Mesenchymal stem cell (in vitro differentiated cells and primary cell): Measurements from ENCODE around the gene ME3.
A peak's percentile ranks its signal among the peaks of the same experiment; 100 is the strongest.

Experiments used
- DNase-seq: peaks from one replicate; pipeline ENCODE4 v3.0.0-alpha.2; 2013
- H2AFZ ChIP-seq: one replicate; pipeline ENCODE4 v1.6.1; 2013; ENCODE audit warnings: low read depth, mild to moderate bottlenecking, control low read depth, inconsistent platforms, low read length, moderate library complexity
- H2AK5ac ChIP-seq: 2 replicates; pipeline ENCODE4 v1.6.1; 2013; ENCODE audit warnings: low read length, moderate library complexity, mild to moderate bottlenecking, inconsistent platforms; ENCODE audit not compliant: severe bottlenecking
- H2BK120ac ChIP-seq: one replicate; pipeline ENCODE4 v1.6.1; 2013; ENCODE audit warnings: low read depth, mild to moderate bottlenecking, inconsistent platforms, low read length, moderate library complexity
- H2BK12ac ChIP-seq, 2 experiments: one replicate each; pipeline ENCODE4 v1.6.1; 2013; ENCODE audit warnings: inconsistent platforms in 2 of 2, low read length in 2 of 2, mild to moderate bottlenecking in 2 of 2, moderate library complexity in 2 of 2, control low read depth in 1 of 2
- H2BK15ac ChIP-seq: one replicate; pipeline ENCODE4 v1.6.1; 2013; ENCODE audit warnings: mild to moderate bottlenecking, low read depth, inconsistent platforms; ENCODE audit not compliant: poor library complexity, severe bottlenecking
- H2BK5ac ChIP-seq: 2 replicates; pipeline ENCODE4 v1.6.1; 2013; ENCODE audit warnings: low read depth, mild to moderate bottlenecking, low read length, control low read depth, inconsistent platforms; ENCODE audit not compliant: poor library complexity, severe bottlenecking
- H3K14ac ChIP-seq, 2 experiments: one replicate each; pipeline ENCODE4 v1.6.1; 2013; ENCODE audit warnings: inconsistent platforms in 2 of 2, low read length in 2 of 2, control low read depth in 1 of 2, mild to moderate bottlenecking in 1 of 2, moderate library complexity in 1 of 2
- H3K18ac ChIP-seq, 2 experiments: one replicate each; pipeline ENCODE4 v1.6.1; 2013; ENCODE audit warnings: inconsistent platforms in 2 of 2, low read length in 2 of 2, control low read depth in 1 of 2, low read depth in 1 of 2, mild to moderate bottlenecking in 1 of 2
- H3K23ac ChIP-seq, 2 experiments: one replicate each; pipeline ENCODE4 v1.6.1; 2013; ENCODE audit warnings: inconsistent platforms in 2 of 2, low read length in 2 of 2, mild to moderate bottlenecking in 2 of 2, moderate library complexity in 2 of 2, control low read depth in 1 of 2
- H3K27ac ChIP-seq: 2 replicates; pipeline ENCODE4 v1.5.1; 2013; ENCODE audit warnings: mild to moderate bottlenecking, moderate library complexity, low read length, control low read depth, inconsistent platforms; ENCODE audit not compliant: poor library complexity, severe bottlenecking
- H3K27me3 ChIP-seq, 2 experiments: 2 replicates each; pipeline versions ENCODE4 v1.6.1 to v1.7.0; 2013; ENCODE audit warnings: low read length in 2 of 2, mild to moderate bottlenecking in 2 of 2, moderate library complexity in 2 of 2, control low read depth in 1 of 2, inconsistent platforms in 1 of 2; ENCODE audit not compliant: control insufficient read depth in 1 of 2, insufficient read depth in 1 of 2
- H3K36me3 ChIP-seq, 2 experiments: 2 replicates each; pipeline versions ENCODE4 v1.6.1 to v1.7.0; 2013; ENCODE audit warnings: low read length in 2 of 2, control low read depth in 1 of 2, inconsistent platforms in 1 of 2, low read depth in 1 of 2, mild to moderate bottlenecking in 1 of 2; ENCODE audit not compliant: insufficient read depth in 2 of 2, control insufficient read depth in 1 of 2
- H3K4ac ChIP-seq, 2 experiments: one replicate each; pipeline ENCODE4 v1.6.1; 2013; ENCODE audit warnings: inconsistent platforms in 2 of 2, low read length in 2 of 2, mild to moderate bottlenecking in 2 of 2, moderate library complexity in 2 of 2, control low read depth in 1 of 2, low read depth in 1 of 2
- H3K4me1 ChIP-seq: 2 replicates; pipeline ENCODE4 v1.6.1; 2013; ENCODE audit warnings: low read depth, low read length, control low read depth; ENCODE audit not compliant: control insufficient read depth, insufficient read depth
- H3K4me2 ChIP-seq: 2 replicates; pipeline ENCODE4 v1.6.1; 2013; ENCODE audit warnings: low read length, mild to moderate bottlenecking, inconsistent platforms; ENCODE audit not compliant: poor library complexity, severe bottlenecking
- H3K4me3 ChIP-seq, 2 experiments: 2 replicates each; pipeline versions ENCODE4 v1.5.1 to v1.7.0; 2013; ENCODE audit warnings: low read length in 2 of 2, mild to moderate bottlenecking in 2 of 2, control low read depth in 1 of 2, low read depth in 1 of 2; ENCODE audit not compliant: insufficient read depth in 1 of 2
- H3K79me1 ChIP-seq: replicated peaks from 2 replicates; pipeline ENCODE4 v1.6.1; 2013; ENCODE audit warnings: mild to moderate bottlenecking, control low read depth, low read length, inconsistent platforms; ENCODE audit not compliant: poor library complexity, severe bottlenecking
- H3K9ac ChIP-seq: 2 replicates; pipeline ENCODE4 v1.7.0; 2013; ENCODE audit warnings: mild to moderate bottlenecking, low read length, moderate library complexity
- H3K9me3 ChIP-seq: 2 replicates; pipeline ENCODE4 v1.7.0; 2013; ENCODE audit warnings: mild to moderate bottlenecking, low read length; ENCODE audit not compliant: control insufficient read depth
- H4K8ac ChIP-seq: one replicate; pipeline ENCODE4 v1.6.1; 2013; ENCODE audit warnings: inconsistent platforms, mild to moderate bottlenecking, low read length, moderate library complexity
- H4K91ac ChIP-seq: one replicate; pipeline ENCODE4 v1.6.1; 2013; ENCODE audit warnings: mild to moderate bottlenecking, low read length, inconsistent platforms
- WGBS: methylation state at CpG from one replicate; pipeline ENCODE4 v1.1.7; 2013; ENCODE audit warnings: mixed read lengths; 5-methylcytosine and 5-hydroxymethylcytosine counted together

The ME3 gene

DNA sequence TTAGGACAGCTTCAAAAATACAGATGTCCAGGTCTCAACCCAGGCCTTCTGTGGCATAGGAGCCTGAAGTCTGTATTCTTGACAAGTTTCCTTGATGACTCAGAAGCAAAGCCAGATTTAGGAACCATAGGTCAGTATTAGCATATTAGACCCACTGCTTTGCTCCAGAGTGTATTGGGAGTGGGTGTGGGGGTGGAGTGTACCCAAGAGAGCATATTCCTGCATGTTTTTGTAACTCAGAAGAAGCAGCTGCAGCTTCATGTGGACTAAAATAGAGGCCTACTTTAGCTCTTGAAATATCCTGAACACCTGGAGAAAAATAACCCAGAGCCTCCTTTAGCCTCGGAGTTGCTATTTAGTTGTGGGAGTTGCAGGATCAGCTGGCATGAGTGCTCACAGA is 191.0 kb downstream of the ME3 start:
- H2BK15ac ChIP-seq = no peak overlapping the region
- H3K4ac ChIP-seq = peak overlapping the region; percentile 9 to 46
- no peak overlapping the region for H3K23ac ChIP-seq
- H3K4me2 ChIP-seq = no peak overlapping the region
- peak overlapping the region; percentile 80 for H4K91ac ChIP-seq
- peak overlapping the region; percentile 68 to 83 for H2BK12ac ChIP-seq
- no peak overlapping the region for H3K27ac ChIP-seq
- H3K27me3 ChIP-seq = no peaks in the 10 kb centered on the region
- WGBS = 53% methylated on average over 1 of the region's 1 CpG
- no peak overlapping the region for H4K8ac ChIP-seq
- H3K4me1 ChIP-seq = peaks cover 13% of the 10 kb centered on the region
- DNase-seq = no peak
- H3K9ac ChIP-seq = no peak overlapping the region
- no peak overlapping the region for H2BK5ac ChIP-seq
- H3K14ac ChIP-seq = peak overlapping the region in 1 of 2 experiments; percentile 26
- no peaks in the 10 kb centered on the region for H3K79me1 ChIP-seq
- no peak overlapping the region for H2AFZ ChIP-seq
- H3K9me3 ChIP-seq = no peaks in the 10 kb centered on the region
- peak overlapping the region; percentile 33 to 61 for H3K18ac ChIP-seq
- no peak overlapping the region for H3K4me3 ChIP-seq
- no peaks in the 10 kb centered on the region for H3K36me3 ChIP-seq
- peak overlapping the region; percentile 50 for H2BK120ac ChIP-seq
- H2AK5ac ChIP-seq = peak overlapping the region; percentile 40

DNA sequence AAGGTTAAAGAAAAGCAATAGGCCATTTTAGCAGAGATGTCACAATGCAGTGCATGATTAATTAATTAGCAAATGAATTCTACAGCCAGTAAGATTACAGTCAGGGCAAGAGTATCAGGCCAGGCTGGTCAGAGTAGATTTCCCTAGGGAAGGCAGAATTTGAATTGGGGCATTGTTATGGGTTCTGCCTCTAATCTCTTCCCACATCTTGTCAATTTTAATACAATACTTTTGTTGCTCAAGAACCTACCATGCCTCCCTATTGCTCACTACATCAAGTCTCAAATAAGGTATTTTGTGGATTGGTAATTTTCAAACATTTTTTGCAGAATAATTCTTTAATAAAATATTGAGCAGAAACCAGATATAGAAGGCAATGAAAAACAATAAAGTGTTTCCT is 194.1 kb downstream of the ME3 start:
- H3K4ac ChIP-seq = no peak overlapping the region
- H2BK120ac ChIP-seq = no peak overlapping the region
- no peaks in the 10 kb centered on the region for H3K79me1 ChIP-seq
- H3K23ac ChIP-seq = no peak overlapping the region
- no peak overlapping the region for H3K14ac ChIP-seq
- H3K27ac ChIP-seq = no peak overlapping the region
- no peak overlapping the region for H4K8ac ChIP-seq
- H3K27me3 ChIP-seq = no peaks in the 10 kb centered on the region
- H3K4me2 ChIP-seq = no peak overlapping the region
- no peaks in the 10 kb centered on the region for H3K36me3 ChIP-seq
- peaks cover 2% of the 10 kb centered on the region for H3K4me1 ChIP-seq
- H2BK5ac ChIP-seq = no peak overlapping the region
- H2AK5ac ChIP-seq = no peak overlapping the region
- no peak overlapping the region for H3K4me3 ChIP-seq
- H3K9me3 ChIP-seq = no peaks in the 10 kb centered on the region
- no peak for DNase-seq
- H3K9ac ChIP-seq = no peak overlapping the region
- no peak overlapping the region for H2AFZ ChIP-seq
- no peak overlapping the region for H4K91ac ChIP-seq
- no peak overlapping the region for H2BK15ac ChIP-seq
- H2BK12ac ChIP-seq = no peak overlapping the region
- H3K18ac ChIP-seq = no peak overlapping the region

DNA sequence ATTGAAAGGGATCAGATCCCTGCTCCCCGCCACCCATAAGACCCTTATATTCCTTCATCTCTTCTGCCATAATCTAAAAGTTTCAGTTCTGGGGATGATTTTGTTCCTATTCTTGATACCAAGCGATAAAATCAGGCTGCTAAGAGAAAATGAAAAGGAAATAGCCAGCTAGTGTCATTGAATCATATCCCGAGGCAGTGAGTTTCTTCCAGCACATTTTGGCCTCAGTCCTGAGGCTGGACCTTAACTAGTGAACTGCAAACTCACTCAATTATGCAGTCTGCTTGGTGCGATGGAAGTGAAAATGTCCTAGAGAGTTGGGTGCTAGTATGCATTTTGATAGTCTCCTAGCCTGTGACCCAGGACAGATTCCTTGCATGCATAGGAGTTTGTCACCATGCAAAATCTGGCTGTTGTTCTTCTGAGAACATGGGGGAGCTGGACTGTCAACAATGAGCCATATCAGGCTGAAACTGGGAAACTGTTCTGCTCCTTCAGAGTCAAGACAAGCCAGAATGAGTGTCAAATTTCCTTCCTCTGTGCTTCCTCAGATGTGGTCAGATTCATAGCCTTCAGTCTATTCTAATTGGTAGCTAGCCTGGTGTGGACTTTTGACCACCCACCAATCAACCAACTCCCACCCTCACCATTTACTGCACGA is 194.8 kb downstream of the ME3 start:
- H3K36me3 ChIP-seq = no peaks in the 10 kb centered on the region
- H3K14ac ChIP-seq = no peak overlapping the region
- no peak overlapping the region for H2AK5ac ChIP-seq
- no peak overlapping the region for H2BK15ac ChIP-seq
- H3K9ac ChIP-seq = peak overlapping the region; percentile 28
- no peak overlapping the region for H2AFZ ChIP-seq
- peaks cover 2% of the 10 kb centered on the region for H3K4me1 ChIP-seq
- H2BK120ac ChIP-seq = no peak overlapping the region
- peak overlapping the region in 1 of 2 experiments; percentile 13 for H3K4ac ChIP-seq
- peak overlapping the region; percentile 35 for H3K27ac ChIP-seq
- 92% methylated on average over 3 of the region's 5 CpGs for WGBS
- no peaks in the 10 kb centered on the region for H3K9me3 ChIP-seq
- no peak overlapping the region for H3K4me2 ChIP-seq
- H3K4me3 ChIP-seq = no peak overlapping the region
- no peaks in the 10 kb centered on the region for H3K79me1 ChIP-seq
- H3K18ac ChIP-seq = peak overlapping the region in 1 of 2 experiments; percentile 34
- H2BK12ac ChIP-seq = peak overlapping the region in 1 of 2 experiments; percentile 65
- DNase-seq = peak; percentile 23
- no peak overlapping the region for H4K91ac ChIP-seq
- no peak overlapping the region for H3K23ac ChIP-seq
- H2BK5ac ChIP-seq = no peak overlapping the region
- H4K8ac ChIP-seq = no peak overlapping the region
- H3K27me3 ChIP-seq = no peaks in the 10 kb centered on the region

- H3K23ac ChIP-seq = no peak overlapping the region
- peak overlapping the region; percentile 87 for H4K8ac ChIP-seq
- no peak overlapping the region for H2BK5ac ChIP-seq
- peak; percentile 89 for DNase-seq
- no peak overlapping the region for H3K4me2 ChIP-seq
- no peak overlapping the region for H3K27ac ChIP-seq
- H3K36me3 ChIP-seq = no peaks in the 10 kb centered on the region
- peak overlapping the region; percentile 48 to 82 for H3K18ac ChIP-seq
- H2BK120ac ChIP-seq = peak overlapping the region; percentile 15
- no peaks in the 10 kb centered on the region for H3K9me3 ChIP-seq
- peak overlapping the region in 1 of 2 experiments; percentile 39 for H3K4me3 ChIP-seq
- peak overlapping the region; percentile 64 for H4K91ac ChIP-seq
- peak overlapping the region; percentile 40 to 77 for H3K4ac ChIP-seq
- 14% methylated on average over 4 of the region's 6 CpGs for WGBS
- peak overlapping the region; percentile 78 for H2AK5ac ChIP-seq
- no peak overlapping the region for H3K14ac ChIP-seq
- no peak overlapping the region for H2AFZ ChIP-seq
- H3K27me3 ChIP-seq = no peaks in the 10 kb centered on the region
- H3K79me1 ChIP-seq = no peaks in the 10 kb centered on the region
- peak overlapping the region; percentile 50 for H3K9ac ChIP-seq
- H2BK15ac ChIP-seq = no peak overlapping the region
- no peaks in the 10 kb centered on the region for H3K4me1 ChIP-seq
- H2BK12ac ChIP-seq = peak overlapping the region; percentile 74 to 79
Observed at GRCh38 chr11:86476109-86476861, 196.1 kb downstream of the ME3 start.
